ENCODE measurements around the gene TFB2M. TPM values are rescaled to one million over a fixed set of nuclear protein-coding genes. Genes with fewer than 3 reads are reported as not detected.

Gene TFB2M
- total RNA-seq, 1 donor from 2014 or later, result 16.0 TPM

Other genes with a start within 250 kb of the TFB2M start
- 15.9 and 18.7 TPM in 2 replicates for gene SMYD3, start 59.0 kb downstream of the TFB2M start, total RNA-seq
- 14.5 and 21.6 TPM in 2 replicates for gene CNST, start 195 bp upstream of the TFB2M start, total RNA-seq
- 101 and 120 TPM in 2 replicates for gene SCCPDH, start 158.1 kb upstream of the TFB2M start, total RNA-seq

All from myocyte (in vitro differentiated cells).